IMR-90 (cell line): ENCODE results near the gene CYP39A1. TPM values are rescaled to one million over a fixed set of nuclear protein-coding genes. Genes with fewer than 3 reads are reported as not detected.

Source experiments
- ATAC-seq: fragments of 200-7000 bp; cut with Tn5 transposase; 2 replicates; pipeline ENCODE4 v1.9.1; 2020; ENCODE audit warnings: low read depth, mild to moderate bottlenecking, moderate library complexity
- BruUV-seq: library from RNA; stranded (reverse); fragments of 400-500 nt; replicated peaks from 2 replicates; lab custom pipeline; 2021; lab: Mats Ljungman, UMichigan
- CTCF ChIA-PET: fragments of 300-600 bp; formaldehyde crosslinking; extraction: SDS; loops from one replicate; lab custom pipeline; 2021; ENCODE audit warnings: antibody characterized with exemption; lab: Yijun Ruan, JAX
- POLR2A ChIA-PET: fragments of 300-600 bp; sonication (Branson Sonifier 250); formaldehyde crosslinking; loops from one replicate; lab custom pipeline; 2022; ENCODE audit warnings: antibody characterized with exemption; ENCODE audit not compliant: unreplicated experiment; lab: Charles Lee
- DNase-seq: peaks from one replicate; pipeline ENCODE4 v3.0.0; 2013
- H2AFZ ChIP-seq: replicated peaks from 2 replicates; pipeline ENCODE3; 2013; ENCODE audit warnings: low read length, mild to moderate bottlenecking; ENCODE audit not compliant: poor library complexity
- H2AK5ac ChIP-seq: 2 replicates; pipeline ENCODE4 v1.6.1; 2013; ENCODE audit warnings: low read depth, low read length, inconsistent platforms
- H2AK9ac ChIP-seq: replicated peaks from 2 replicates; pipeline ENCODE3; 2013; ENCODE audit warnings: mild to moderate bottlenecking, low read depth, low read length, moderate library complexity; ENCODE audit not compliant: poor library complexity
- H2BK120ac ChIP-seq: 2 replicates; pipeline ENCODE4 v1.6.1; 2013; ENCODE audit warnings: low read depth, low read length, inconsistent platforms
- H2BK15ac ChIP-seq: 3 replicates; pipeline ENCODE4 v1.6.1; 2013; ENCODE audit warnings: low read depth, low read length, inconsistent platforms
- H2BK20ac ChIP-seq: 2 replicates; pipeline ENCODE4 v1.6.1; 2013; ENCODE audit warnings: low read depth, mild to moderate bottlenecking, inconsistent platforms, low read length, moderate library complexity
- H2BK5ac ChIP-seq: 2 replicates; pipeline ENCODE4 v1.6.1; 2013; ENCODE audit warnings: mild to moderate bottlenecking, low read depth, low read length, inconsistent platforms; ENCODE audit not compliant: poor library complexity, severe bottlenecking
- H3K14ac ChIP-seq: replicated peaks from 2 replicates; pipeline ENCODE4 v1.6.1; 2013; ENCODE audit warnings: low read depth, low read length, inconsistent platforms
- H3K18ac ChIP-seq: 2 replicates; pipeline ENCODE4 v1.6.1; 2013; ENCODE audit warnings: low read depth, low read length, control low read depth
- H3K23ac ChIP-seq: 2 replicates; pipeline ENCODE4 v1.6.1; 2013; ENCODE audit warnings: low read depth, low read length, inconsistent platforms
- H3K27ac ChIP-seq: 2 replicates; pipeline ENCODE4 v1.5.1; 2013; ENCODE audit warnings: mild to moderate bottlenecking, control low read depth, low read length; ENCODE audit not compliant: insufficient read depth
- H3K27me3 ChIP-seq: 2 replicates; pipeline ENCODE4 v1.6.1; 2013; ENCODE audit warnings: low read length; ENCODE audit not compliant: control insufficient read depth, insufficient read depth
- H3K36me3 ChIP-seq: 2 replicates; pipeline ENCODE4 v1.6.1; 2013; ENCODE audit warnings: low read length, mixed read lengths; ENCODE audit not compliant: control insufficient read depth, insufficient read depth
- H3K4ac ChIP-seq: 2 replicates; pipeline ENCODE4 v1.6.1; 2013; ENCODE audit warnings: low read depth, low read length, inconsistent platforms
- H3K4me1 ChIP-seq: 2 replicates; pipeline ENCODE4 v1.6.1; 2013; ENCODE audit warnings: low read length, mixed read lengths; ENCODE audit not compliant: control insufficient read depth, insufficient read depth
- H3K4me2 ChIP-seq: 2 replicates; pipeline ENCODE4 v1.6.1; 2013; ENCODE audit warnings: low read depth, mild to moderate bottlenecking, control low read depth, low read length, moderate library complexity
- H3K4me3 ChIP-seq: 2 replicates; pipeline ENCODE4 v1.5.1; 2013; ENCODE audit warnings: low read depth, mild to moderate bottlenecking, control low read depth, low read length, moderate library complexity; ENCODE audit not compliant: insufficient read depth
- H3K56ac ChIP-seq: 2 replicates; pipeline ENCODE4 v1.6.1; 2013; ENCODE audit warnings: low read length, inconsistent platforms; ENCODE audit not compliant: insufficient read depth; ENCODE audit errors: extremely low read depth
- H3K79me1 ChIP-seq, 2 experiments: 2 replicates each; pipeline ENCODE4 v1.6.1; 2013; ENCODE audit warnings: low read length in 2 of 2, inconsistent platforms in 1 of 2, low read depth in 1 of 2
- H3K9ac ChIP-seq: 2 replicates; pipeline ENCODE4 v1.6.1; 2013; ENCODE audit warnings: low read depth, low read length, control low read depth
- H3K9me1 ChIP-seq: 2 replicates; pipeline ENCODE4 v1.6.1; 2013; ENCODE audit warnings: low read length, inconsistent platforms; ENCODE audit not compliant: insufficient read depth
- H3K9me3 ChIP-seq: 2 replicates; pipeline ENCODE4 v1.6.1; 2013; ENCODE audit warnings: low read length; ENCODE audit not compliant: control insufficient read depth, insufficient read depth
- H4K20me1 ChIP-seq: 2 replicates; pipeline ENCODE4 v1.6.1; 2013; ENCODE audit warnings: low read length, inconsistent platforms; ENCODE audit not compliant: insufficient read depth
- H4K5ac ChIP-seq: 2 replicates; pipeline ENCODE4 v1.6.1; 2013; ENCODE audit warnings: mild to moderate bottlenecking, low read depth, low read length, control low read depth
- H4K8ac ChIP-seq, 2 experiments: 2 replicates each; pipeline ENCODE4 v1.6.1; 2013; ENCODE audit warnings: low read depth in 2 of 2, low read length in 2 of 2, control low read depth in 1 of 2, inconsistent platforms in 1 of 2
- H4K91ac ChIP-seq: 2 replicates; pipeline ENCODE4 v1.6.1; 2013; ENCODE audit warnings: low read depth, low read length, inconsistent platforms; ENCODE audit not compliant: insufficient read depth
- BHLHE40 ChIP-seq: fragments of 150-350 bp; IDR thresholded peaks from 2 replicates; pipeline ENCODE4 v1.6.1; 2016; ENCODE audit warnings: mild to moderate bottlenecking, low read depth, low read length
- CTCF ChIP-seq: conservative IDR thresholded peaks from 2 replicates; pipeline ENCODE4 v1.5.1; 2012; ENCODE audit warnings: mild to moderate bottlenecking, low read depth, low read length, improper control_type of control experiment
- ELK1 ChIP-seq: fragments of 150-350 bp; IDR thresholded peaks from 2 replicates; pipeline ENCODE4 v1.6.1; 2016; ENCODE audit warnings: low read depth, mild to moderate bottlenecking, low read length, moderate library complexity, borderline replicate concordance
- MAFK ChIP-seq: IDR thresholded peaks from 2 replicates; pipeline ENCODE4 v1.6.1; 2012; ENCODE audit warnings: low read depth, low read length, improper control_type of control experiment
- MAZ ChIP-seq: IDR thresholded peaks from 2 replicates; pipeline ENCODE4 v1.6.1; 2012; ENCODE audit warnings: low read depth, mild to moderate bottlenecking, low read length, improper control_type of control experiment, moderate library complexity, borderline replicate concordance
- POLR2A ChIP-seq: IDR thresholded peaks from 2 replicates; pipeline ENCODE4 v1.6.1; 2012; ENCODE audit warnings: mild to moderate bottlenecking, low read depth, low read length
- RFX5 ChIP-seq: IDR thresholded peaks from 2 replicates; pipeline ENCODE4 v1.8.0; 2012; ENCODE audit warnings: low read depth, mild to moderate bottlenecking, low read length, moderate library complexity
- USF2 ChIP-seq: fragments of 150-350 bp; IDR thresholded peaks from 2 replicates; pipeline ENCODE4 v1.6.1; 2017; ENCODE audit warnings: mild to moderate bottlenecking, antibody characterized with exemption, low read length, low read depth
- WGBS, 2 experiments: methylation state at CpG; one replicate each; pipeline versions ENCODE4 v1.1.5 to v1.1.7; 2013; ENCODE audit warnings: missing lambda C conversion rate in 2 of 2; ENCODE audit not compliant: insufficient read length in 1 of 2; ENCODE audit errors: extremely low coverage in 2 of 2; 5-methylcytosine and 5-hydroxymethylcytosine counted together
- dilution Hi-C: fragments of 300-500 bp; cut with HindIII; formaldehyde crosslinking; loops from one replicate; pipeline ENCODE4 v1.14.3; 2018; ENCODE audit warnings: low sequenced_read_pairs; ENCODE audit not compliant: unreplicated experiment
- in situ Hi-C: fragments of 300-500 bp; cut with MboI; formaldehyde crosslinking; loops from 3 replicates; pipeline ENCODE4 v1.14.3; 2019; ENCODE audit warnings: low sequenced_read_pairs, inconsistent platforms, mixed read lengths
- intact Hi-C: fragments of 100-400 bp; cut with micrococcal nuclease; formaldehyde crosslinking; loops from 2 replicates; pipeline ENCODE4 v1.10.0; 2022
- polyA plus RNA-seq, 3 experiments: library from polyadenylated mRNA; depleted of rRNA; stranded (reverse); fragments of >200 nt; gene quantifications; 2 replicates each; pipeline ENCODE4 v1.2.3, GENCODE V29; 2012; ENCODE audit warnings: low replicate concordance in 1 of 3
- total RNA-seq: library from RNA; depleted of rRNA; stranded (reverse); fragments of >200 nt; gene quantifications from 2 replicates; pipeline ENCODE4 v1.2.3, GENCODE V29; 2012

CYP39A1 gene
- total and polyA plus RNA-seq, 2 of the 4 experiments (the other 2 are of a cell fraction), result 0.03 TPM; not detected in 1

- no peak for TF ChIP-seq MAFK
Observed at GRCh38 chr6:46688117-46688965, 35.7 kb upstream of the CYP39A1 start (continued).

- no peak within 1 kb of the TSS for H3K4me2 ChIP-seq
- no TSS peak for BruUV-seq
- POLR2A ChIA-PET, result no interaction called here
- H3K9me3 ChIP-seq, result no peaks in the 10 kb centered on the region
- H3K23ac ChIP-seq, result no peak within 1 kb of the TSS
- no peak within 1 kb of the TSS for H3K27ac ChIP-seq
- H3K27me3 ChIP-seq, result no peaks in the 10 kb centered on the region
- H3K79me1 ChIP-seq, result no peaks in the 10 kb centered on the region
- CTCF ChIA-PET, result no interaction called here
- 89% methylated on average over 15 of the region's 41 CpGs; no CpG with 5 or more reads in 1 of the 2 experiments for WGBS, 2 experiments
- intact Hi-C loops, result no loop called here
- ATAC-seq (no peak), DNase-seq (no peak)
- H3K4me1 ChIP-seq, result no peaks in the 10 kb centered on the region
- no peak within 1 kb of the TSS for H3K4ac ChIP-seq
- H2AK9ac ChIP-seq, result no peak within 1 kb of the TSS
- H3K4me3 ChIP-seq, result no peak within 1 kb of the TSS
- no peak within 1 kb of the TSS for H3K56ac ChIP-seq
- no peaks in the 10 kb centered on the region for H3K9me1 ChIP-seq
- H2AFZ ChIP-seq, result no peak within 1 kb of the TSS
- no peak within 1 kb of the TSS for H2BK120ac ChIP-seq
- TF ChIP-seq RFX5 (no peak), MAZ (no peak), BHLHE40 (no peak), POLR2A (no peak), USF2 (no peak), ELK1 (no peak), CTCF (no peak)
- H2BK15ac ChIP-seq, result no peak within 1 kb of the TSS
- no peak within 1 kb of the TSS for H4K8ac ChIP-seq
- H4K20me1 ChIP-seq, result no peaks in the 10 kb centered on the region
- H3K18ac ChIP-seq, result no peak within 1 kb of the TSS
- H2BK5ac ChIP-seq, result no peak within 1 kb of the TSS
- dilution Hi-C loops, result no loop called here
- no peak within 1 kb of the TSS for H4K5ac ChIP-seq
- H2AK5ac ChIP-seq, result no peak within 1 kb of the TSS
- H3K9ac ChIP-seq, result no peak within 1 kb of the TSS
- in situ Hi-C loops, result no loop called here
- no peak within 1 kb of the TSS for H3K14ac ChIP-seq
- H3K36me3 ChIP-seq, result no peaks in the 10 kb centered on the region
- H2BK20ac ChIP-seq, result no peak within 1 kb of the TSS
- H4K91ac ChIP-seq, result no peak within 1 kb of the TSS
Observed at GRCh38 chr6:46687619-46688097, 35.0 kb upstream of the CYP39A1 start, which contains the start of gene TDRD6. TSS of gene TDRD6 (plus strand) at chr6:46687885. CDS start at chr6:46688129, 244 bp downstream.
